Body of pancreas (tissue), 4 donors: ENCODE data around the gene NBEA.

Source experiments
- CTCF ChIP-seq, 7 experiments: fragments of 450-650 bp in 4 of 7; fragments of 200-600 bp in 3 of 7; sonication (generic) in 3 of 7; IDR thresholded peaks; one replicate each; pipeline ENCODE4 v1.5.1; 2016 to 2019; ENCODE audit warnings: antibody characterized with exemption in 7 of 7
- POLR2A ChIP-seq, 3 donors: fragments of 450-650 bp; IDR thresholded peaks; one replicate each; pipeline ENCODE4 v1.6.1; 2016; ENCODE audit warnings: antibody characterized with exemption in 3 of 3, mild to moderate bottlenecking in 2 of 3

GRCh38 chr13:35057858-35058257, 115.8 kb downstream of the NBEA start:
- TF ChIP-seq CTCF (IDR thresholded peaks at IDR 0.05) (no peak), POLR2A (IDR thresholded peaks at IDR 0.05) (no peak)
